HS-5 (cell line): Measurements from ENCODE around the gene ZNF799.
"Not testable (repeated sequence)": the region's sequence is repeated elsewhere in the genome, so short reads cannot be mapped to it uniquely, and the experiment has no call there.

Source experiments
- DNase-seq: peaks from one replicate; pipeline ENCODE4 v3.0.0-alpha.2; 2012; ENCODE audit warnings: low read depth

Gene ZNF799

GRCh38 chr19:12400633-12401502 is at the start of gene ZNF799:
ZNF799 (minus strand) TSS chr19:12401271; CDS start chr19:12401070, 201 bp downstream.
- DNase-seq = peak; percentile 80

DNA sequence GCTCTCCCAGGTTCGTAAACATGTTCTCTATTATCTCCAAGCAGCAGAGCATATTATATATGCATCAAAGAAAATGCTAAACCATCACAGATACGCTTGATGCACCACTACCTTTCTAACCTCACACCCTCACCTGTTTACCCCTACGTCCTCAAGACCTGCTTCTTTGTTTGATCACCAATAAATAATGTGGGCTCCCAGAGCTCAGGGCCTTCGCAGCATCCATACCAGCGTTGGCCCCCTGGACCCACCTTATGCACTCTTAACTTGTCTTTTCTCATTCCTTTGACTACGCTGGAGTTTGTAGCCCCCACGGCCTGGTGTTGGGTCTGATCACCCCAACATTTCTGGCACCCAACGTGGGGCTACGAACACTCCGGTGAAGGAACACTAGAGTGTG is 49.8 kb upstream of the ZNF799 start:
- DNase-seq = no peak

GRCh38 chr19:12448808-12449207 is 47.7 kb upstream of the ZNF799 start:
- no peak for DNase-seq

GRCh38 chr19:12440541-12441316 is 39.7 kb upstream of the ZNF799 start, which contains the start of gene ZNF443:
ZNF443 (minus strand) TSS chr19:12441021; CDS start chr19:12440914, 107 bp downstream.
- DNase-seq = peak; percentile 90

- DNase-seq = peak; percentile 8
Observed at GRCh38 chr19:12439686-12440540, 38.8 kb upstream of the ZNF799 start.

DNA sequence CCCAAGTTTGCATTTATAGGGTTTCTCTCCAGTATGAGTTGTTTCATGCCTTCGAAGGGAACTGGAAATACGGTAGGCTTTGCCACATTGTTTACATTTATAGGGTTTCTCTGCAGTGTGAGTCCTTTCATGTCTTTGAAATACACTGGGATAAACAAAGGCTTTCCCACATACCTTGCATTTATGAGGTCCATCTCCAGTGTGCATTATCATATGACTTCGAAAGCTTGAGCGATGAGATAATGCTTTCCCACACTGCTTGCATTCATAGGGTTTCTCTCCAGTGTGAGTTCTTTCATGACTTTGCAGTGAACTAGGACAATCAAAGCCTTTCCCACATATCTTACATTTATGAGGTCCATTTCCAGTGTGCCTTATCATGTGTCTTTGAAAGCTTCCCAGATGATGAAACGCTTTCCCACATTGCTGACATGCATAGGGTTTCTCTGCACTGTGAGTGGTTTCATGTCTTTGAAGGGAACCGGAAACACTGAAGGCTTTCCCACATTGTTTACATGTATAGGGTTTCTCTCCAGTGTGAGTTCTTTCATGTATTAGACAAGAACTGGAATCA is 29.7 kb upstream of the ZNF799 start:
- DNase-seq = not testable (repeated sequence)

DNA sequence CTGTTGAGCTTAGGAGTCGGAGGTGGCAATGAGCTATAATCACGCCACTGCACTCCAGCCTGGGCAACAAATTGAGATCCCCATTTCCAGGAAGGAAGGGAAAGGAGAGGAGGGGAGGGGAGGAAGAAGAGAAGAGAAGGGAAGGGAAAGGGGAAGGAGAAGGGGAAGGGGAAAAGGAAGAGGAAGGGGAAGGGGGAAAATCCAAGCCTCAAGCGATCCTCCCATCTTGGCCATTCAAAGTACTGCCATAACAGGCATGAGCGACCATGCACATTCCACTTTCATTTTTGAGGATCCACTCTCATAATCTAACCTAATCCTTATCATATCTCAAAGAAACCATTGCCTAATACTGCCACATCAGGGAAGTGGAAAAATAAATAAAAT is 24.8 kb upstream of the ZNF799 start:
- no peak for DNase-seq

DNA sequence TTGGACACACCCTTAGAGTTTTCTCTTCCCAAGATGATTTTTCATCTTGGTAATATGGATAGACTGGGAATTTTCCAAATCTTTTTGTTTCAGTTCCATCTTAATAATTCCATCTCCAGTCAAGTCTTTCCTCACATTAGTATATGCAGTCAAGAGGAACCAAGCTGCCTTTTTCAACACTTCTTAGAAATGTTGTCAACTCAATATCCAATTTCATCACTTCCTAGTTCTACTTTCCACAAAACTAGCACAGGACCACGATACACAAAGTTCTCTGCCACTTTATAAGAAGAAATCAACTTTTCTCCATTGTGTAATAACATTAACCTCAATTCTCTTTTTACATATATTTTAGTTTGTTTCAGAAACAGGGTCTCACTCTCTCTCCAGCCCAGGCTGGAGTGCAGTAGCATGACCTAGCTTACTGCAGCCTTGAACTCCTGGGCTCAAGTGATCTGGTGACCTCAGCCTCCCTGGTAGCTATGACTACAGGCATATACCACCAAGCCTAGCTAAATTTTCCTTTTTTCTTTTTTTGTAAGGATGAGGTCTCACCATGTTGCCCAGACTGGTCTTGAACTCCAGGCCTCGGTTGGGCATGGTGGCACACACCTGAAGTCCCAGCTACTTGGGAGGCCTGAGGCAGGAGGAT is 24.3 kb upstream of the ZNF799 start:
- DNase-seq = no peak

- not testable (repeated sequence) for DNase-seq
Observed at GRCh38 chr19:12417273-12417672, 16.2 kb upstream of the ZNF799 start.

- DNase-seq = no peak
Observed at GRCh38 chr19:12411893-12412292, 10.8 kb upstream of the ZNF799 start.

GRCh38 chr19:12399901-12400632 is 1.0 kb downstream of the ZNF799 start:
- DNase-seq = peak; percentile 0

DNA sequence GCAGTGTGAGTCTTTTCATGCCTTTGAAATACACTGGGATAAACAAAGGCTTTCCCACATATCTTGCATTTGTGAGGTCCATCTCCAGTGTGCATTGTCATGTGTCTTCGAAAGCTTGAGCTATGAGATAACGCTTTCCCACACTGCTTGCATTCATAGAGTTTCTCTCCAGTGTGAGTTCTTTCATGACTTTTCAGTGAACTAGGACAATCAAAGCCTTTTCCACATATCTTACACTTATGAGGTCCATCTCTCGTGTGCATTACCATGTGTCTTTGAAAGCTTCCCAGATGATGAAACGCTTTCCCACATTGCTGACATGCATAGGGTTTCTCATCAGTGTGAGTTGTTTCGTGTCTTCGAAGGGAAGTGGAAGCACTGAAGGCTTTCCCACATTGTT is 9.9 kb downstream of the ZNF799 start:
- not testable (repeated sequence) for DNase-seq

DNA sequence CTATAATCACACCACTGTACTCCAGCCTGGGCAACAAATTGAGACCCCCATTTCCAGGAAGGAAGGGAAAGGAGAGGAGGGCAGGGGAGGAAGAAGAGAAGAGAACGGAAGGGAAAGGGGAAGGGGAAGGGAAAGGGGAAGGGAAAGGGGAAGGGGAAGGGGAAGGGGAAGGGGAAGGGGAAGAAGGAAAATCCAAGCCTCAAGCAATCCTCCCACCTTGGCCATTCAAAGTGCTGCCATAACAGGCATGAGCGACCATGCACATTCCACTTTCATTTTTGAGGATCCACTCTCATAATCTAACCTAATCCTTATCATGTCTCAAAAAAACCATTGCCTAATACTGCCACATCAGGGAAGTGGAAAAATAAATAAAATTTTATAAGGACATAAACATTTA is 14.7 kb downstream of the ZNF799 start:
- not testable (repeated sequence) for DNase-seq

- no peak for DNase-seq
Observed at GRCh38 chr19:12380444-12380737, 20.7 kb downstream of the ZNF799 start.

DNA sequence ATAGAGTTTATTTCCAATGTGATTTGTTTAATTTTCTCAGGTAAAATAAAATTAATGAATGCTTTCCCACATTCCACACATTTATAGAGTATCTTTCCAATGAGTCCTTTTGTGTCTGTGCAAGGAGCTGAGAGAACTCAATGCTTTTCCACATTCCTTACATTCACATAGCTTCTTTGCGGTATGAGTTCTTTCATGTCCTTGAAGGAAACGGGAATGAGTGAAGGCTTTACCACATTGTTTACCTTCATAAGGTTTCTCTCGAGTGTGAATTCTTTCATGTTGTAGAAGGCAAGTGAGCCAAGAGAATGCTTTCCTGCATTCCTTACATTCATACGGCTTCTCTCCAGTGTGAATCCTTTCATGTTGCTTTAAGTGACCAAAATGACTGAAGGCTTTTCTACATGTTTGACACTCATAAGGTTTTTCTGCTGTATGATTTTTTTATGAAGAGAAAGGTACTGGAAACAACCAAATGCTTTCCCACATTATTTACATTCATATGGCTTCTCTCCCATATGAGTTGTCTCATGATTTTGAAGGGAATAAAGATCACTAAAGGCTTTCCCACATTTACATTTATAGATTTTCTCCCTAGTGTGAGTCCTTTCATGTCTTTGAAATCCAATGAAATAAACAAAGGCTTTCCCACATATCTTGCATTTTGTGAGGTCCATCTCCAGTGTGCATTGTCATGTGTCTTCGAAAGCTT is 21.2 kb downstream of the ZNF799 start:
- DNase-seq = no peak

DNA sequence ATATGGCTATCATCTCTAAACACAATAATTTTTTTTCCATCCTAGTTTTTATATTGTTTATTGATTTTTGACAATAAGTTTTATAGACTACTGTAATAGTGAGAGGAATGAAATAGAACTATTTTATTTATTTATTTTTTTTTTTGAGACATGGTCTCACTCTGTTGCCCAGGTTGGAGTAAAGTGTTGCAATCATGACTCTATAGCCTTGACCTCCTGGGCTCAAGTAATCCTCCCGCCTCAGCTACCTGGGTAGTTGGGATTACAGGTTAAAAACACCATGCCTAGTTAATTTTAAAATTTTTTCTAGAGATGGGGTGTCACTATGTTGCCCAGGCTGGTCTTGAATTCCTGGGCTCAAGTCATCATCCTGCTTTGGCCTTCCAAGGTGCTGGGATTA is 27.0 kb downstream of the ZNF799 start:
- no peak for DNase-seq

- DNase-seq = peak; percentile 77
Observed at GRCh38 chr19:12365236-12366162, 35.6 kb downstream of the ZNF799 start, which contains the start of gene ZNF442. ZNF442 (minus strand) TSS chr19:12365683; CDS start chr19:12363631, 2,052 bp downstream.

DNA sequence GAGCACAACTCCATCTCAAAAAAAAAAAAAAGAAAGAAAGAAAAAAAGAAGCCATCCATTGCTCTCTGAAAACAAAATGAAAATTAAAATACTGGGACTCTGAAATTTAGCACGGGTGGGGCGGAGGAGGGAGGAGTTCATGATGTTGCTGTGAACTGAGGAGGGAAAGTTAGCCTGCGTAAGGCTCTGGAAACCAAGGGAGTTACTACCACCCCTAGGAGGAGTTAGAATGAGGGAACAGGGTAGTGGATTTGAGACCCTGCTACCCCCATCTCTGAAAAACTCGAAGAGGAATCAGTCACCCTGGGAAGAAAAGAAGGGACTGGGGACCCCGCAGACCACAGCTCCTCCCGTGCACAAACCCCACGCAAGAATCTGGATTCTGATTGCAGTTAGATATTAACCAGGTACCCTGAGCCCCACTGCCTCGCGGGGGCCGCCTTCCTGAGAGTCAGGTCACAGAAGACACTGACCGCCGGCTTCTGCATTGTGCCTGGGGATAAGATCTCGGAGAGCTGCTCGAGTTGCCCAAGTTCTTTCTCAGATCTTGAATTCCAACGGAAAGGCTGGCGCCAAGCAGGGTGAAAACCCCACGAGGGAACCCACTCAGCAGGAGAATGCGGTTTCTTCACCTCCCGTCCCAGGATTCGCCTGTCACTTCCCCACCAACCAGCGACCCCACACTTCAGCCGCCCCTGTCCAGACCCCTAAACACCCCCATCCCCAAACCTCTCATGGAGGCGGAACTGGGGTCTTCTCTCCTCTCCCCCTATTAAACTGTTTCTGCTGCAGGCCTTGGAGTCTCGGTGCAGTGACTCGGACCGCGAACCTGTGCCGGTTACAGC is 36.5 kb downstream of the ZNF799 start:
- DNase-seq = no peak
